Epithelial cell of prostate (primary cell): ENCODE measurements around the gene ITSN1.
"Not testable (repeated sequence)": the region's sequence is repeated elsewhere in the genome, so short reads cannot be mapped to it uniquely, and the experiment has no call there.

Experiments used
- DNase-seq: peaks from one replicate; pipeline ENCODE4 v3.0.0-alpha.2; 2011; ENCODE audit warnings: low read depth, low spot score
- H3K27ac ChIP-seq: fragments of 450-650 bp; 2 replicates; pipeline ENCODE4 v1.5.1; 2017; ENCODE audit warnings: mild to moderate bottlenecking

Gene ITSN1

DNA sequence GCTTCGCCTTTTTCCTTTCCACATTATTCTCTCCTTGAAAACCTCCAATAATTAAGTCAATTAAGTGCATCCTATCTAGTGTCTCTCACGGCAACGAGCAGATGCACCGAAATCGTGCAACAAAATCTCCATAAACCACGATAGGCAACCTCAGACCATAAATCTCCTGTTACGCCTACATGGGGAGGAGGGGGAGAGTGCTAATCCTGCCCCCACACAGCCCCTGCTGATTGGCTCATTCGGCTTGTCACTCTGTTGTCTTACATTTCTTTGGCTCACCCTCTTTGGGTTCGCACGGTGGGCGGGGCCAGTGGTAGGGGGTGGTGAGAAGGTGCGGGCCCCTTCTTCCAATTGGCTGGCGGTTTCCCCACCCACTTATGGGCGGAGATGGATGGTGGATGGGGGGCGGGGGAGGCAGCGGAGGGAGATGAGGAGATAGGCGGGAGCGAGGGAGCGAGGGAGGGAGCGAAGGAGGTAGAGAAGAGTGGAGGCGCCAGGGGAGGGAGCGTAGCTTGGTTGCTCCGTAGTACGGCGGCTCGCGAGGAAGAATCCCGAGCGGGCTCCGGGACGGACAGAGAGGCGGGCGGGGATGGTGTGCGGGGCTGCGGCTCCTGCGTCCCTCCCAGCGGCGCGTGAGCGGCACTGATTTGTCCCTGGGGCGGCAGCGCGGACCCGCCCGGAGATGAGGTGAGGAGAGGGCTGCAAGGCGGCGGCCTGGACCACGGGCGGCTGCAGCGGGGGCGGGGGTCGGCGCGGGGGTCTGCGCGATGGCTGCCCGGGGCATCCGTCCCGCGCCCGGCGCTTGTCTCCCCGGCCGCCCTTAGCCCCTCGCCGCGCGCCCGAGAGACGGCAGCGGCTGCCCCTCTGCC lies at the start of gene ITSN1:
TSS of gene ITSN1 (plus strand) at position 475 of the 869 bp plus-strand sequence. CDS start 76,328 bp downstream, outside the sequence.
- H3K27ac ChIP-seq, result peak within 1 kb of the TSS; percentile 85
- peak; percentile 98 for DNase-seq

DNA sequence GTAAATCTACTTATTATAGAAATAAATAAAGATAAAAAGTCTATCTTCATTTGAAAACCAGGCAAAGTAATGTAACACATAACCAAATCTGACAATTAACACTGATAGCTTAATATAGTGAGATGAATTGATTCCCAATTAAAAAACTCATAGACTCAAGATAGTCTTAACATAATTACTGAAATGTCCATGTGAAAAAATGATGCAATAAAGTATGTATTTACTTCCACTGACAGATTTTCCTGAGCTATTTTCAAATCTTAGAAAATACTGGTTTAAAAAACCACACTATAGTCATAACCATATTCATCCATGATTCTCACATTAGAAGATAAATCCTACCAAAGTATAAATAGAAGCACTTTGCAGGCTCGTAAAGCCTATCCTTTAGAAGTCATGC lies 44.2 kb upstream of the ITSN1 start:
- no peak overlapping the region for H3K27ac ChIP-seq
- no peak for DNase-seq

DNA sequence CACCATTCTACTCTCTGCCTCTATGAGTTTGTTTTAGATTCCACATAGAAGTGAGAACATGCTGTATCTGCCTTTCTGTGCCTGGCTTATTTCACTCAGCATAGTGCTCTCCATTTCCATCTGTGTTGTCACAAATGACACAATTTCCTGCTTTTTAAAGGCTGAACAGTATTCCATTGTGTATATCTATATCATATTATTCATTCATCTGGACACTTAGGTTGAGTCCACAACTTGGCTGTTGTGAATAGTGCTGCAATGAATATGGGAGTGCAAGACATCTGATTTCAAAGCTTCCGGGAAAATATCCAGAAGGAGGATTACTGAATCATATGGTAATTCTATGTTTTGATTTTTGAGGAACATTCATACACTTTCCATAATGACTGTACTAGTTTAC lies 33.7 kb upstream of the ITSN1 start:
- DNase-seq, result no peak
- H3K27ac ChIP-seq, result no peak overlapping the region

DNA sequence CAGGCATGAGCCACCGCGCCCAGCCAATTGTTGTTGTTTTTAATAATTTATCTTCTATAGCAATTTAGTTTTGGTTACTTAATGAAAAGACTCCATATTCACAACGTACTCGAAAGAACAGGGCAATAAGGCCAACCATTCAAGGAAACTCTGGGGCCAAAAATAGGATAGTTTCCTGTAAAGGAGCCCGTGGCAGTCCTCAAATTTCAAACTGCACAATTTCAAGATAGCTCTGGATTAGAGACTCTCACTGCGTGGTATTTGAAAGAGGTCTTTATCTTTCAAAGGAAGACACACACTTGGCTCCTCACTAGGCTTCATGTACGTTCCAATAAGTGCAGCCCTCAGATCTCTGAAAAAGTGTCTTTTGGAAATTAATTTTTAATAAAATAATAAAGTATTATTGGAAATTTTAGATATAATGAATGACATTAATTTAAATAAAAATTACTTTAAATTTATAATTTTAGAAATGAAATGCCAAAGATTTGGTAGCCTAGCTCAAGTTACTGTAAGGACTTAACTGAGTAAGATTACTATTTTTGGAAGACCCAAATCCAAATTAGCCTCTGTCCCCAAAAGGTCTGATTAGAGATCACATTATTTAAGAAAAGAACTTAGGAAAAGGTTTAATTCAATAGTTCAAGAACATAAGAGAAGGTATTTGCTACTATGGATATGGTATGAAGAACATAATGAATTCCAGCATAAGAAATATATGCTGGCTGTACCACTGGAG lies 31.1 kb upstream of the ITSN1 start:
- DNase-seq, result no peak
- no peak overlapping the region for H3K27ac ChIP-seq

DNA sequence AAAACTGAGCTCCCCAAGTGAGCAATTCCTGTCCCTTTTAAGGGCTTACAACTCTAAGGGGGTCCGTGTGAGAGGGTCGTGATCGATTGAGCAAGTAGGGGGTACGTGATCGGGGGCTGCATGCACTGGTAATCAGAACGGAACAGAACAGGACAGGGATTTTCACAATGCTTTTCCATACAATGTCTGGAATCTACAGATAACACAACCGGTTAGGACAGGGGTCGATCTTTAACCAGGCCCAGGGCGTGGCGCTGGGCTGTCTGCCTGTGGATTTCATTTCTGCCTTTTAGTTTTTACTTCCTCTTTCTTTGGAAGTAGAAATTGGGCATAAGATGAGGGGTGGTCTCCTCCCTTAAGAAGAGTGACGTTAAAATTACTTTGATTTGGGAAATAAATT lies 24.7 kb upstream of the ITSN1 start:
- H3K27ac ChIP-seq, result not testable (repeated sequence)

DNA sequence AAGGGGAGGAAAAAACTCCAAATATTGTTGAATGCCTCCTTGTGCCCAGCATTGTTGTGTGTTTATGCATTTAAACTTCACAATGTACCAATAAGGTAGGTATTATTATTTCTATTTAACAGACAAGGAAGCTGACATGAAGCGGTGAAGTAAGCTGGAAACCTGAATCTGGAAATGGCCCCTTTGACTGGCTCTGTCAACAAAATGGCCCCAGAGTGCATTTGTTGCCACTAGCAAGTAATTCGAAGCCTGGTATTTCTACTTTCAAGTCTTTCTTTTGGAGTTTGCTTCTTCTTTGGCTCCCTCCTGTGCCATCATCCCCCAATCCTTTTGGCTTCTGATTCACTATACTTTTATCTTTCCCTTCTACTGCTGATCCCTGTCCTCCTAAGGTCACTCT lies 23.9 kb upstream of the ITSN1 start:
- DNase-seq, result no peak
- H3K27ac ChIP-seq, result no peak overlapping the region

More for the DNA sequence above, 24.7 kb upstream of the ITSN1 start:
- not testable (repeated sequence) for DNase-seq

DNA sequence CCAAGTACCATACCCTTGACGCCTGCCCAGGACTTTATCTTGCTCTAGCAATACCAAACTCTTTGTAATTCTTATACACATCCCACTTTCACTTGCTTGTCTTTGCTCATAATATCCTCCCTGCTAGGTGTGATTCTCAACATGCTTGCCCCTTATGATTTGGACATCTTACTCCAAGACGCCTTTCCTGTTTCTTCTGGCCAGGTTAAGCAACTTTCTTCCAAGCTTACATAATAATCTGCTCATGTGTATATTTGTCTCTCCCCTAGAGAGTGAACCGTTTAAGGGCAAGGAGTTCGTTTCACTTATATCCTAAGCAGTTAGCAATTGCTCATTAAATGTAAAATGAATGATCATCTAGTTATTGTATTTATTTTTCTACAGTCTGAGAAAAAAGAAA lies 22.6 kb upstream of the ITSN1 start:
- H3K27ac ChIP-seq, result no peak overlapping the region
- DNase-seq, result no peak

DNA sequence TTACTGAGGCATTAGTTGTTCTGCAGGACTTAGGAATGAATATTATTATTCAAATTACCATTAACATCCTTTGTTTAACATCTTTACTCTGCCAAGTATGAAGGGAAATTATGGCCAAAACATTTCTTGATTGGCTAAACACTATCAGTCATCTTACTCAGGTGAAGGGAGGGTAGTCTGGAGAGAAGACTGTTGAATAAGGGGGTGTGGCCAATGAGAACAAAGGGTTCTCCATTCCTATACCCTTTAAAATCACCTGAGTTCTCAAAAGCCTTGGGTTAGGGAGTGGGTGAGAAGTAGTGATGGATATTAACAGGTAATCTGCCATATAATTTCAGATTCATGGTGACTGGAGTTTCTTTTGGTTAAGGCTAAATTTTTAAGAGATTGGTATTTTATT lies 20.0 kb upstream of the ITSN1 start:
- DNase-seq, result no peak
- no peak overlapping the region for H3K27ac ChIP-seq

DNA sequence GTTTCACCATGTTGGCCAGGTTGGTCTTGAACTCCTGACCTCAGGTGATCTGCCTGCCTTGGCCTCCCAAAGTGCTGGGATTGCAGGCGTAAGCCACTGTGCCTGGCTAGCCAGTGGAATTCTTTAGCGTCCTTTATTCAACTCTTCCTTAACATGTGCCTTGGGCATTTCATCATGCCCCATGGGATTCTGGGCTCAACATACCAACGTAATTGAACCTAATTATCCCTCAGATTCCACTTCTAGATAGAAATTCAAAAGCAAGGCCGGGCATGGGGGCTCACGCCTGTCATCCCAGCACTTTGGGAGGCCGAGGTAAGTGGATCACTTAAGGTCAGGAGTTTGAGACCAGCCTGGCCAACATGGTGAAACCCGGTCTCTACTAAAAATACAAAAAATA lies 16.1 kb upstream of the ITSN1 start:
- H3K27ac ChIP-seq, DNase-seq: not testable (repeated sequence)

DNA sequence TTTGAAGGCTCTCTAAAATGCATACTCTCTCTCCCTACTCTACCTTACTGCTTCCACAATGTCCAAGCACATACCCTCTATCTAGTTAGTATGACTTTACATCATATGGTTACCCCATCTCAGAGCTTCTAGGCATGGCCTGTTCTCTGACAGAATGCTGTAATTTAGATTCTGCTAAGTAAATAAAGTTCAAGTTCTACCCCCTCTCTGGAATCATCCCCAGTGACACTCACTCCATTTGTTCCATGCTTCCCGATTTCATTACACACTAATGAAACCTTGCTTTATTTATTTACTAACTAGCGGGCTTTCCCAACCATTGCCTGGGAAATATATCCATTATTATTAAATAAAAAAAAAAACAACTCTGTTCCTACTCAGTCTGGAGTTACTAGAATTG lies 8.0 kb upstream of the ITSN1 start:
- no peak for DNase-seq
- no peak overlapping the region for H3K27ac ChIP-seq

DNA sequence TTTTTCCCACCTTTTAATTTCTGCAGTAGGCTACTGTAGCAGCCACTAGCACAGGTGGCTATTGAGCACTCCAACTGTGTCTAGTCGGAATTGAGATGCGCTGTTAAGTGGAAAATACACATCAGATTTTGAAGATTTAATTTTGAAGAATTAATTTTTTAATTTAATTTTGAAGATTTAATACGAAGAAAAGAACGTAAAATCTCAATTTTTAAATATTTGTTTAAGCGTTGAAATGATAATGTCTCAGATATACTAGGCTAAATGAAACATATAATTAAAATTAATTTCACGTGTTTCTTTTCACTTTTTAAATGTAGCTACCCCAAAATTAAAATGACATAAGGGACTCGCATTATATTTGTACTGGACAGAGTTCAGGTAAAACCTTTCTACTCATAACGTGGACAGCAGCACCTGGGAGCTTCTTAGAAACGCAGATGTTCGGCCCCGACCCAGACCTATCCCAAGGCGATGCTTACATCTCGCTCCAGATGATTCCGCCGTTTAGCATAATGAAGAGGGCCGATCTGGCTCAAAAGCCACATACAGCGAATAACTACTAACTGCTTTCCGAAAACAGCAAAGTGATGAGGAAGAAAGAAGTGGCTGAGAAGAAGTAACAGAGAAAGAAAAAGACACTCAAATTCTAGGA lies 1.5 kb upstream of the ITSN1 start:
- DNase-seq, result no peak
- H3K27ac ChIP-seq, result peak overlapping the region; percentile 85

DNA sequence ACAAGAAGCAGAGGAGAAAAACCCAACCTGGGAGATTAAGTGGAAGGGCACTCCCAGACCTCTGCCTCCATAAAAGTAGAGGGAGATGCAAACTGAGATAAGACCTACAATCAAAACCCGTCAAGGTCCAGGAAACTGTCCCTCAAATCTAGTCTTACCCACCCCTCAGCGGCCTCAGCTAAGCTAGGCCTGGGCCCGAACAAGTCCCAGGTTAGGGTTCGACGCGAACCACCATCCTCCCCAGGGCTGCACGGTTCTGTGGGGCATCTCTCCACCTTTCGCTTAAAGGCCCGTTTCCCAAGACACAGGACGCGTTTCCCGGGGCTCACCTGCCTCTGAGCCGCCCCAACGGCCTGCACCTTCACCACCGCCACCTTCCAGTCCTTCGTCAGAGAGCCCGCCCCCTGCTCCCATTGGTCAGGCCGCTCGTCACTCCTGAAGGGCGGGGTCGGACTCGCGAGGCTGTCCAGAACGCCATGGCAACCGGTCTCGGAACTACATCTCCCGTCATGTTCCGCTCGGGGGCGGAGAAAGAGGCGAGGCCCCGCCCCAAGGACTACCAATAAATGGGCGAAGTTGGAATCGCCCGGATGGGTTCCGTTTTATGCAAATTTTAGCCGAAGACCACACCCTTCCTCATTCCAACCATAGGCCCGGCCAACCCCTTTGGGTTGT lies 812 bp upstream of the ITSN1 start, which contains the start of gene CRYZL1:
TSS of gene CRYZL1 (minus strand) at position 390 of the 675 bp plus-strand sequence. CDS start 10,190 bp downstream, outside the sequence.
- peak within 1 kb of the TSS; percentile 85 for H3K27ac ChIP-seq
- peak; percentile 98 for DNase-seq

DNA sequence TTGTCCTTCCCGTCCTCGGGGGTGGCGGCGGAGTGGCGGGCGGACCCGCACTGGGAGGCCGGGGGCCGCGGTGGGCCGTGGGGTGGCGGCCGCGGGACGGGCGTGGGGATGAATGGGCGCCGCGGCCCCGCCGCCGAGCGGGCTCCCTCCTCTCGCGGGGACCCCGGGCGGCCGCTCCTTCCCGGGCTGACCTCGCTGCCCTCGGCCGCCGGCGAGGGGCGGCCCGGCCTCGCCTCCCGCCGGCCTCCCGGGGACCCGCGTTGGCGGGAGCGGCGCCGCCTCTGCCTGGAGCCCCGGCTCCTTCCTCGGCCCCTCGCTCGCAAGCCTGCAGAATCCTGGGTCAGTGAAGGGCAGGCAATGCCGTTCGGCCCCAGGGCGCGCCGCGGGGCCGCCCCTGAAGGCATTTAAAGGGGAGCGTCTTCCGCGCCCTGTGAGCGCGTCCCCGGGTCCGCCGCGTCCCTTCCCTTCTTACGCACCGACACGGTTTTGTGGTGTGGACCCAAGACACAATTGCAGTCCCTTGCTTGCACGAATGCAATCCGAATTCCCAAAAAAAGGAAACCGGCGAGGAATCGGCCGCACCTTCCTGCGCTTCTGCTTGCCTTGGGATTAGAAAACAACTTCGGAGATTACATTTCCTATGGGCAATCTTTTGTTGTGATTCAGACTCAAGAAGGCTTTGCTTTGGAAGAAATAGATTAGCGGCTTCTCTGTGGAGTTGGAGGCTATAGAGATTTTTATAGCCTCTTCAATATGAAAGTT lies 776 bp downstream of the ITSN1 start:
- no peak for DNase-seq
- peak overlapping the region; percentile 85 for H3K27ac ChIP-seq

DNA sequence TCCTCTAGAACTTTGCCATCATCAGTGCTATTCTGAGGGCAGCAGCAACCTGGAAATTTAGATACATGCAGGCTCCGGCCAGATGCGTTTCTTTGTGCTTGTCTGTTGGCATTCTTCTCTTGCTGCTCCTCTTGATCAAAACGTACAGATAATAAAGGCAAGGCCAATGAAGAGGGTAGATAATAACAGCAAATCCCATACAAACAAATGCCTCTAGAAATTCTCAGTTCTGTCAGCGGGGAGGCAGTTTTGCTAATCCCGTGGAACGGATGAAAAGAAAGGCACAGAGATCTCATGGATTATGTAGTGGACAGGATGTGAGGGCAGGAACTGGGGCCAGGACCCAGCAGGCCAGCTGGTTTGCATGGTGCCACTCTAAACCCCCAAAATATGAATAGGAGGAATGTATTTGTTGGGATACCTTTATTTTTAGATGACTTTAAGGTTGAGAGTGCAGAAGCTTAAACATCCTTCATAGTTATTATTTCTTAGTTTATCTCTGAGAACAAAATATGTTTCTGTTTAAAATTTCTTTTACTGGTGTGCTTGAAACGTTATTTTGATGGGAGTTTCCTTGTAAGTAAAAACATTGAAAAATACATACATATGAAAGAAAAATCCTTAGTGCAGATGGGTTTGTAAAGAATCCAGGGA lies 1.5 kb downstream of the ITSN1 start:
- H3K27ac ChIP-seq, result peak overlapping the region; percentile 85

DNA sequence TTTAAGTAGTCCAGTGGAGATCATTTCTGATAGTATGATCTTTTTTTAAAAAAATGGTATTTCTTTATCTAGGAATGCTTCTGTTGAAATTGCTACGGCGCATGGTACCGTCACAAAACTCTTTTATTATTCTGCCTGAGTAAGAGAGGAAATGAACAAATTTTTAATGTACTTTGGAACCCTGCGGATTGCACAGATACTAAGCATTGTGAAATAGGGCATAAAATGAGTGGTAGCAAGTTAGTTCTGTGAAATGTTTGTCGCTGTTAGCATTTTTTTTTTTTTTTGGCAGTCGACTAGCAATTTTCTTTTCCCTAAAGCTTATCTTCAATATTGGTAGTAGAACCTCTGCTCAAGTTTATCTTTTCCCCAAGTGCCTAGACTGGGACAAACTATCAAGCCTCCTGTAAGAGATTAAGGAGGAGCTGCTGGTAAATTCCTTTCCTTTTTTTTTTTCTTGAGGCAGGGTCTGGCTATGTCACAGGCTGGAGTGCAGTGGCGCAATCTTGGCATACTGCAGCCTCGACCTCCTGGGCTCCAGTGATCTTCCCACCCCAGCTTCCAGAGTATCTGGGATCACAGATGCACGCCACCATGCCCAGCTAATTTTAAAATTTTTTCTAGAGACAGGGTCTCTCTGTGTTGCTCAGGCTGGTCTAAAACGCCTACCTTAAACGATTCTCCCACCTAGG lies 2.2 kb downstream of the ITSN1 start:
- peak overlapping the region; percentile 85 for H3K27ac ChIP-seq
- no peak for DNase-seq

More for the DNA sequence above, 1.5 kb downstream of the ITSN1 start:
- no peak for DNase-seq

DNA sequence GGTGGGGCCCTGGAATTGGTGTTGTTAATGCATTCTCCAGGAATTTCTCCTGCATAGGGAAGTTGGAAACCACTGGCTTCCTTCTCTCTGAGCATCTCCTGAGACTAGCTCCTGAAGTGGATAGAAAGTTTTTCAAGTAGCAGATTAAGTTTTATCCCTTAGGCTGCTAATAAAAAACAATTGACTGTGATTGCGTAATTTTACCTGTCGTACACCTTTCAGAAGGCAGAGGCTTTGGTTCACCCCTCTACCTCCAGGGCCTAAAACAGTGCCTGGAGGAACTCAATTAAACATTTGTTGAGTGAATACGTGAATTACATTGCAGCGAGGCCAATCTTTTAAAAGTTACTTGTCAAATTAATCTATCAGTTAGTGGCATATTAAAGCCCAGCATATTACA lies 3.4 kb downstream of the ITSN1 start:
- no peak for DNase-seq
- no peak overlapping the region for H3K27ac ChIP-seq

DNA sequence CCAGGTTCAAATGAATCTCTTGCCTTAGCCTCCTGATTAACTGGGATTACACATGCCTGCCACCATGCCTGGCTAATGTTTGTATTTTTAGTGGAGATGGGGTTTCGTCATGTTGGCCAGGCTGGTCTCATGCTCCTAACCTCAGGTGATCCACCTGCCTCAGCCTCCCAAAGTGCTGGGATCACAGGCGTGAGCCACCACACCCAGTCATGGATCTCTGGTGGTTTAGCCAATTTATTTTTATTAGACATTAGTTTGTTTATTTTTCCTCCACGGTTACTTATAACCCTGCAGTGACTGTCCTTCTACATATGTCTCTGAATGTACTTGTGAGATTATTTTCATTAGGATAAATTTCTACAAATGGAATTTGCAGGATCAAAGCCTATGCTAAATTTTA lies 5.3 kb downstream of the ITSN1 start:
- H3K27ac ChIP-seq, result no peak overlapping the region
- no peak for DNase-seq

DNA sequence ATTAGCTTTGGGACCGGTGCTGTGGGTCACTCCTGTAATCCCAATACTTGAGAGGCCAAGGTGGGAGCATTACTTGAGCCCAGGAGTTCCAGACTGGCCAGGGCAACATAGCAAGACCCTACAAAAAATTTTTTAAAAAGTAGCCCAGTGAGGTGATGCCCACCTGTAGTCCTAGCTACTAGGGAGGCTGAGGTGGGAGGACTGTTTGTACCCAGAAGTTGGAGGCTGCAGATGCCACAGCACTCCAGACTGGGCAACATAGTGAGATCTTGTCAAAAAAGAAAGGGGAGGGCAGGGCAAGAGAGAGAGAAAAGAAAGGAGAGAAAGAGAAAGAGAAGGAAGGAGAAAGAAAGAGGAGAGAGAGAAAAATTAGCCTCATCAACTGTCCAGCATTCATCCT lies 6.3 kb downstream of the ITSN1 start:
- DNase-seq, result no peak
- no peak overlapping the region for H3K27ac ChIP-seq
